IMR-90 (cell line): ENCODE results near the gene PRMT5. TPM values are rescaled to one million over a fixed set of nuclear protein-coding genes. Genes with fewer than 3 reads are reported as not detected.

Source experiments
- ATAC-seq: fragments of 200-7000 bp; cut with Tn5 transposase; 2 replicates; pipeline ENCODE4 v1.9.1; 2020; ENCODE audit warnings: low read depth, mild to moderate bottlenecking, moderate library complexity
- BruUV-seq: library from RNA; stranded (reverse); fragments of 400-500 nt; replicated peaks from 2 replicates; lab custom pipeline; 2021; lab: Mats Ljungman, UMichigan
- CTCF ChIA-PET: fragments of 300-600 bp; formaldehyde crosslinking; extraction: SDS; loops from one replicate; lab custom pipeline; 2021; ENCODE audit warnings: antibody characterized with exemption; lab: Yijun Ruan, JAX
- POLR2A ChIA-PET: fragments of 300-600 bp; sonication (Branson Sonifier 250); formaldehyde crosslinking; loops from one replicate; lab custom pipeline; 2022; ENCODE audit warnings: antibody characterized with exemption; ENCODE audit not compliant: unreplicated experiment; lab: Charles Lee
- DNase-seq: peaks from one replicate; pipeline ENCODE4 v3.0.0; 2013
- H2AFZ ChIP-seq: replicated peaks from 2 replicates; pipeline ENCODE3; 2013; ENCODE audit warnings: low read length, mild to moderate bottlenecking; ENCODE audit not compliant: poor library complexity
- H2AK5ac ChIP-seq: 2 replicates; pipeline ENCODE4 v1.6.1; 2013; ENCODE audit warnings: low read depth, low read length, inconsistent platforms
- H2AK9ac ChIP-seq: replicated peaks from 2 replicates; pipeline ENCODE3; 2013; ENCODE audit warnings: mild to moderate bottlenecking, low read depth, low read length, moderate library complexity; ENCODE audit not compliant: poor library complexity
- H2BK120ac ChIP-seq: 2 replicates; pipeline ENCODE4 v1.6.1; 2013; ENCODE audit warnings: low read depth, low read length, inconsistent platforms
- H2BK15ac ChIP-seq: 3 replicates; pipeline ENCODE4 v1.6.1; 2013; ENCODE audit warnings: low read depth, low read length, inconsistent platforms
- H2BK20ac ChIP-seq: 2 replicates; pipeline ENCODE4 v1.6.1; 2013; ENCODE audit warnings: low read depth, mild to moderate bottlenecking, inconsistent platforms, low read length, moderate library complexity
- H2BK5ac ChIP-seq: 2 replicates; pipeline ENCODE4 v1.6.1; 2013; ENCODE audit warnings: mild to moderate bottlenecking, low read depth, low read length, inconsistent platforms; ENCODE audit not compliant: poor library complexity, severe bottlenecking
- H3K14ac ChIP-seq: replicated peaks from 2 replicates; pipeline ENCODE4 v1.6.1; 2013; ENCODE audit warnings: low read depth, low read length, inconsistent platforms
- H3K18ac ChIP-seq: 2 replicates; pipeline ENCODE4 v1.6.1; 2013; ENCODE audit warnings: low read depth, low read length, control low read depth
- H3K23ac ChIP-seq: 2 replicates; pipeline ENCODE4 v1.6.1; 2013; ENCODE audit warnings: low read depth, low read length, inconsistent platforms
- H3K27ac ChIP-seq: 2 replicates; pipeline ENCODE4 v1.5.1; 2013; ENCODE audit warnings: mild to moderate bottlenecking, control low read depth, low read length; ENCODE audit not compliant: insufficient read depth
- H3K27me3 ChIP-seq: 2 replicates; pipeline ENCODE4 v1.6.1; 2013; ENCODE audit warnings: low read length; ENCODE audit not compliant: control insufficient read depth, insufficient read depth
- H3K36me3 ChIP-seq: 2 replicates; pipeline ENCODE4 v1.6.1; 2013; ENCODE audit warnings: low read length, mixed read lengths; ENCODE audit not compliant: control insufficient read depth, insufficient read depth
- H3K4ac ChIP-seq: 2 replicates; pipeline ENCODE4 v1.6.1; 2013; ENCODE audit warnings: low read depth, low read length, inconsistent platforms
- H3K4me1 ChIP-seq: 2 replicates; pipeline ENCODE4 v1.6.1; 2013; ENCODE audit warnings: low read length, mixed read lengths; ENCODE audit not compliant: control insufficient read depth, insufficient read depth
- H3K4me2 ChIP-seq: 2 replicates; pipeline ENCODE4 v1.6.1; 2013; ENCODE audit warnings: low read depth, mild to moderate bottlenecking, control low read depth, low read length, moderate library complexity
- H3K4me3 ChIP-seq: 2 replicates; pipeline ENCODE4 v1.5.1; 2013; ENCODE audit warnings: low read depth, mild to moderate bottlenecking, control low read depth, low read length, moderate library complexity; ENCODE audit not compliant: insufficient read depth
- H3K56ac ChIP-seq: 2 replicates; pipeline ENCODE4 v1.6.1; 2013; ENCODE audit warnings: low read length, inconsistent platforms; ENCODE audit not compliant: insufficient read depth; ENCODE audit errors: extremely low read depth
- H3K79me1 ChIP-seq, 2 experiments: 2 replicates each; pipeline ENCODE4 v1.6.1; 2013; ENCODE audit warnings: low read length in 2 of 2, inconsistent platforms in 1 of 2, low read depth in 1 of 2
- H3K9ac ChIP-seq: 2 replicates; pipeline ENCODE4 v1.6.1; 2013; ENCODE audit warnings: low read depth, low read length, control low read depth
- H3K9me1 ChIP-seq: 2 replicates; pipeline ENCODE4 v1.6.1; 2013; ENCODE audit warnings: low read length, inconsistent platforms; ENCODE audit not compliant: insufficient read depth
- H3K9me3 ChIP-seq: 2 replicates; pipeline ENCODE4 v1.6.1; 2013; ENCODE audit warnings: low read length; ENCODE audit not compliant: control insufficient read depth, insufficient read depth
- H4K20me1 ChIP-seq: 2 replicates; pipeline ENCODE4 v1.6.1; 2013; ENCODE audit warnings: low read length, inconsistent platforms; ENCODE audit not compliant: insufficient read depth
- H4K5ac ChIP-seq: 2 replicates; pipeline ENCODE4 v1.6.1; 2013; ENCODE audit warnings: mild to moderate bottlenecking, low read depth, low read length, control low read depth
- H4K8ac ChIP-seq, 2 experiments: 2 replicates each; pipeline ENCODE4 v1.6.1; 2013; ENCODE audit warnings: low read depth in 2 of 2, low read length in 2 of 2, control low read depth in 1 of 2, inconsistent platforms in 1 of 2
- H4K91ac ChIP-seq: 2 replicates; pipeline ENCODE4 v1.6.1; 2013; ENCODE audit warnings: low read depth, low read length, inconsistent platforms; ENCODE audit not compliant: insufficient read depth
- CEBPB ChIP-seq: IDR thresholded peaks from 2 replicates; pipeline ENCODE4 v1.6.1; 2012; ENCODE audit warnings: low read depth, low read length, improper control_type of control experiment
- CHD1 ChIP-seq: IDR thresholded peaks from 2 replicates; pipeline ENCODE4 v1.6.1; 2012; ENCODE audit warnings: low read depth, low read length, improper control_type of control experiment
- FOS ChIP-seq: fragments of 150-350 bp; IDR thresholded peaks from 2 replicates; pipeline ENCODE4 v1.6.1; 2016; ENCODE audit warnings: low read depth, low read length
- MAZ ChIP-seq: IDR thresholded peaks from 2 replicates; pipeline ENCODE4 v1.6.1; 2012; ENCODE audit warnings: low read depth, mild to moderate bottlenecking, low read length, improper control_type of control experiment, moderate library complexity, borderline replicate concordance
- MXI1 ChIP-seq: IDR thresholded peaks from 2 replicates; pipeline ENCODE4 v1.6.1; 2012; ENCODE audit warnings: low read depth, mild to moderate bottlenecking, low read length, moderate library complexity, borderline replicate concordance
- POLR2A ChIP-seq: IDR thresholded peaks from 2 replicates; pipeline ENCODE4 v1.6.1; 2012; ENCODE audit warnings: mild to moderate bottlenecking, low read depth, low read length
- RAD21 ChIP-seq: IDR thresholded peaks from 2 replicates; pipeline ENCODE4 v1.6.1; 2012; ENCODE audit warnings: low read length, improper control_type of control experiment
- RCOR1 ChIP-seq: IDR thresholded peaks from 2 replicates; pipeline ENCODE4 v1.6.1; 2012; ENCODE audit warnings: mild to moderate bottlenecking, low read length, improper control_type of control experiment; ENCODE audit not compliant: insufficient replicate concordance
- RFX5 ChIP-seq: IDR thresholded peaks from 2 replicates; pipeline ENCODE4 v1.8.0; 2012; ENCODE audit warnings: low read depth, mild to moderate bottlenecking, low read length, moderate library complexity
- WGBS, 2 experiments: methylation state at CpG; one replicate each; pipeline versions ENCODE4 v1.1.5 to v1.1.7; 2013; ENCODE audit warnings: missing lambda C conversion rate in 2 of 2; ENCODE audit not compliant: insufficient read length in 1 of 2; ENCODE audit errors: extremely low coverage in 2 of 2; 5-methylcytosine and 5-hydroxymethylcytosine counted together
- dilution Hi-C: fragments of 300-500 bp; cut with HindIII; formaldehyde crosslinking; loops from one replicate; pipeline ENCODE4 v1.14.3; 2018; ENCODE audit warnings: low sequenced_read_pairs; ENCODE audit not compliant: unreplicated experiment
- in situ Hi-C: fragments of 300-500 bp; cut with MboI; formaldehyde crosslinking; loops from 3 replicates; pipeline ENCODE4 v1.14.3; 2019; ENCODE audit warnings: low sequenced_read_pairs, inconsistent platforms, mixed read lengths
- intact Hi-C: fragments of 100-400 bp; cut with micrococcal nuclease; formaldehyde crosslinking; loops from 2 replicates; pipeline ENCODE4 v1.10.0; 2022
- polyA plus RNA-seq, 3 experiments: library from polyadenylated mRNA; depleted of rRNA; stranded (reverse); fragments of >200 nt; gene quantifications; 2 replicates each; pipeline ENCODE4 v1.2.3, GENCODE V29; 2012; ENCODE audit warnings: low replicate concordance in 1 of 3
- total RNA-seq: library from RNA; depleted of rRNA; stranded (reverse); fragments of >200 nt; gene quantifications from 2 replicates; pipeline ENCODE4 v1.2.3, GENCODE V29; 2012

The PRMT5 gene
- total and polyA plus RNA-seq, 2 of the 4 experiments (the other 2 are of a cell fraction) = 99.3 to 136 TPM

DNA sequence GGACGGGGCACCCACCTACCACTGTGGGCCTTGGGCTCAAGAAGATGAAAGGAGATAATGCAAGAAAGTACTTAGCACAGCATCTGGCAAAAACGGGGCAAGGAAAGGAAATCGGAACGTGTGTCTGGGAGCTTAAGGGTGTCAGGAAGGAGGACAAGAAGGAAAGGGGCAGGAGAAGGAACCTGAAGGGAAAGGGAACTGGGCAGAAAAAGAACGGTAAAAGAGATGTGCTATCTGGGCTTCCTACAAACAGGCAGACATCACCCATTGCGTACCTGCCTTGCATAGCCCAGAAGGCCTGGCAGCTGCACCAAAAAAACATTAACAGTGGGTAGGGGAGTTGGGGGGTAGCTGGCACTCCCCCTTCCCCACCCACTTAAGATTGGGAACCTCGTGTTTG, 47.1 kb downstream of the PRMT5 start:
- H3K9me3 ChIP-seq = no peaks in the 10 kb centered on the region
- no peaks in the 10 kb centered on the region for H3K27me3 ChIP-seq
- H2AFZ ChIP-seq = no peak overlapping the region
- H3K9me1 ChIP-seq = peaks cover 4% of the 10 kb centered on the region; the same call in 1 of the 2 replicates
- no TSS peak for BruUV-seq
- in situ Hi-C loops = no loop called here
- TF ChIP-seq POLR2A = no peak
- no peak for TF ChIP-seq FOS
- no peak for TF ChIP-seq CHD1
- no peak for TF ChIP-seq MXI1
- no peak for TF ChIP-seq RFX5
- TF ChIP-seq CEBPB = no peak
- no peak for TF ChIP-seq RCOR1
- TF ChIP-seq RAD21 = no peak
- no peak for TF ChIP-seq MAZ
- peaks cover 21% of the 10 kb centered on the region for H3K36me3 ChIP-seq
- ATAC-seq (no peak), DNase-seq (no peak)
- H3K14ac ChIP-seq = no peak overlapping the region
- no peak overlapping the region for H4K91ac ChIP-seq
- H2AK5ac ChIP-seq = no peak overlapping the region
- H3K4me3 ChIP-seq = no peak overlapping the region
- no peak overlapping the region for H3K27ac ChIP-seq
- WGBS, 2 experiments = no CpG with 5 or more reads among the region's 7 CpGs
- POLR2A ChIA-PET = interaction anchor here (1.0 kb wide), 1 partner anchor 20 kb away, joined by 3 read pairs; no protein-coding TSS in a partner anchor
- dilution Hi-C loops = no loop called here
- H4K20me1 ChIP-seq = no peaks in the 10 kb centered on the region
- H2BK5ac ChIP-seq = no peak overlapping the region
- H3K18ac ChIP-seq = no peak overlapping the region
- H4K8ac ChIP-seq = no peak overlapping the region
- no peak overlapping the region for H3K4me2 ChIP-seq
- H2BK120ac ChIP-seq = no peak overlapping the region
- H3K23ac ChIP-seq = no peak overlapping the region
- no peak overlapping the region for H3K56ac ChIP-seq
- no peak overlapping the region for H2AK9ac ChIP-seq
- no peaks in the 10 kb centered on the region; the same call in 1 of the 2 replicates for H3K4me1 ChIP-seq
- H3K9ac ChIP-seq = no peak overlapping the region
- no peak overlapping the region for H4K5ac ChIP-seq
- no peak overlapping the region for H2BK20ac ChIP-seq
- intact Hi-C loops = no loop called here
- H2BK15ac ChIP-seq = no peak overlapping the region
- no peak overlapping the region; the same call in 1 of the 2 replicates for H3K4ac ChIP-seq
- peaks cover 0 to 1% of the 10 kb centered on the region in 2 experiments; a peak in 2 of 4 replicates for H3K79me1 ChIP-seq
- CTCF ChIA-PET = interaction anchor here (1.6 to 1.7 kb wide), 2 partner anchors 9 to 10 kb away, joined by 6 to 10 read pairs; no protein-coding TSS in a partner anchor
